Peyer's patch (tissue), 4 donors: ENCODE data around the gene CLASP1. TPM values are rescaled to one million over a fixed set of nuclear protein-coding genes. Genes with fewer than 3 reads are reported as not detected.

Experiments used
- DNase-seq, 3 donors: peaks; one replicate each; pipeline ENCODE4 v3.0.0-alpha.2; 2017 to 2019
- H3K27ac ChIP-seq, 4 donors: fragments of 200-600 bp; sonication (generic); one replicate each; pipeline ENCODE4 v1.5.1; 2016 to 2019
- H3K27me3 ChIP-seq, 2 donors: fragments of 200-600 bp; sonication (generic); one replicate each; pipeline ENCODE4 v1.5.1; 2019
- H3K36me3 ChIP-seq, 3 donors: fragments of 200-600 bp; sonication (generic); one replicate each; pipeline ENCODE4 v1.5.1; 2016 to 2019
- H3K4me1 ChIP-seq, 4 donors: fragments of 200-600 bp; sonication (generic); one replicate each; pipeline ENCODE4 v1.5.1; 2016 to 2019
- H3K4me3 ChIP-seq, 4 donors: fragments of 200-600 bp; sonication (generic); 1 replicate in 3 of 4; 2 replicates in 1 of 4; pipeline ENCODE4 v1.5.1; 2016 to 2019; ENCODE audit warnings: mild to moderate bottlenecking in 1 of 4
- H3K9me3 ChIP-seq, 4 donors: fragments of 200-600 bp; sonication (generic); one replicate each; pipeline ENCODE4 v1.5.1; 2016 to 2019; ENCODE audit warnings: mild to moderate bottlenecking in 1 of 4
- POLR2A ChIP-seq, 2 donors: fragments of 450-650 bp; IDR thresholded peaks; one replicate each; pipeline ENCODE4 v1.5.1; 2017; ENCODE audit warnings: antibody characterized with exemption in 2 of 2, mild to moderate bottlenecking in 2 of 2, moderate library complexity in 2 of 2
- total RNA-seq, 4 donors: library from RNA; depleted of rRNA; stranded (reverse); fragments of >200 nt; gene quantifications; one replicate each; pipeline ENCODE4 v1.1.0, GENCODE V29; 2016
- TF ChIP-seq, protein P1 (sequence below), 6 experiments: fragments of 450-650 bp in 4 of 6; fragments of 200-600 bp in 2 of 6; sonication (generic) in 1 of 6; IDR thresholded peaks; one replicate each; pipeline ENCODE4 v1.5.1; 2017 to 2019; ENCODE audit warnings: antibody characterized with exemption in 6 of 6, mild to moderate bottlenecking in 3 of 6, moderate library complexity in 1 of 6

The CLASP1 gene
- total RNA-seq, 4 donors from 2014 or later: 30.5 to 130 (median 73.7) TPM

DNA sequence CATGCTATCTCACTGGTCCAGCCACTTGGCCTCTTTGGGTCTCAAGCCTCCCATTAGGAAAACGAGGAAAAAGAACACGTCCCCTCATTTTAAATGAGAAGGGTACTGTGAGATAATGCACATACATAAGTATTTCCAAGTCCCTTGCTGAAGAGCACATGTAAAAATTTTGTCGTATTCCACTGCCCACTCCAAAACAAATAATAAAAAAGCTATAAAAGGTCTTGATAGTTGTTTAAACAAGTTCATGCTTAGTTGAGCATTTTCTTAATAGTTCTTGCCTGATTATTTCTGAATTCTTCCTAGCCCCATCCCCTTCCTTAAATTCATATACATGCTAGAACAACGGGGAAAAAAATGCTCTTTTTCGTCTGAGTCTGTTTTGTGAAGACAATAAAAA is 228.8 kb downstream of the CLASP1 start:
- no peak for TF ChIP-seq POLR2A (IDR thresholded peaks at IDR 0.05)
- TF ChIP-seq, protein P1, sequence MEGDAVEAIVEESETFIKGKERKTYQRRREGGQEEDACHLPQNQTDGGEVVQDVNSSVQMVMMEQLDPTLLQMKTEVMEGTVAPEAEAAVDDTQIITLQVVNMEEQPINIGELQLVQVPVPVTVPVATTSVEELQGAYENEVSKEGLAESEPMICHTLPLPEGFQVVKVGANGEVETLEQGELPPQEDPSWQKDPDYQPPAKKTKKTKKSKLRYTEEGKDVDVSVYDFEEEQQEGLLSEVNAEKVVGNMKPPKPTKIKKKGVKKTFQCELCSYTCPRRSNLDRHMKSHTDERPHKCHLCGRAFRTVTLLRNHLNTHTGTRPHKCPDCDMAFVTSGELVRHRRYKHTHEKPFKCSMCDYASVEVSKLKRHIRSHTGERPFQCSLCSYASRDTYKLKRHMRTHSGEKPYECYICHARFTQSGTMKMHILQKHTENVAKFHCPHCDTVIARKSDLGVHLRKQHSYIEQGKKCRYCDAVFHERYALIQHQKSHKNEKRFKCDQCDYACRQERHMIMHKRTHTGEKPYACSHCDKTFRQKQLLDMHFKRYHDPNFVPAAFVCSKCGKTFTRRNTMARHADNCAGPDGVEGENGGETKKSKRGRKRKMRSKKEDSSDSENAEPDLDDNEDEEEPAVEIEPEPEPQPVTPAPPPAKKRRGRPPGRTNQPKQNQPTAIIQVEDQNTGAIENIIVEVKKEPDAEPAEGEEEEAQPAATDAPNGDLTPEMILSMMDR (IDR thresholded peaks at IDR 0.05): no peak
- Histone ChIP-seq H3K4me3 (no peak overlapping the region), H3K9me3 (no peaks in the 10 kb centered on the region), H3K4me1 (no peaks in the 10 kb centered on the region), H3K36me3 (peaks cover 0 to 49% (median 0%) of the 10 kb centered on the region in 3 donors), H3K27me3 (no peaks in the 10 kb centered on the region), H3K27ac (no peak overlapping the region)
- no peak for DNase-seq

DNA sequence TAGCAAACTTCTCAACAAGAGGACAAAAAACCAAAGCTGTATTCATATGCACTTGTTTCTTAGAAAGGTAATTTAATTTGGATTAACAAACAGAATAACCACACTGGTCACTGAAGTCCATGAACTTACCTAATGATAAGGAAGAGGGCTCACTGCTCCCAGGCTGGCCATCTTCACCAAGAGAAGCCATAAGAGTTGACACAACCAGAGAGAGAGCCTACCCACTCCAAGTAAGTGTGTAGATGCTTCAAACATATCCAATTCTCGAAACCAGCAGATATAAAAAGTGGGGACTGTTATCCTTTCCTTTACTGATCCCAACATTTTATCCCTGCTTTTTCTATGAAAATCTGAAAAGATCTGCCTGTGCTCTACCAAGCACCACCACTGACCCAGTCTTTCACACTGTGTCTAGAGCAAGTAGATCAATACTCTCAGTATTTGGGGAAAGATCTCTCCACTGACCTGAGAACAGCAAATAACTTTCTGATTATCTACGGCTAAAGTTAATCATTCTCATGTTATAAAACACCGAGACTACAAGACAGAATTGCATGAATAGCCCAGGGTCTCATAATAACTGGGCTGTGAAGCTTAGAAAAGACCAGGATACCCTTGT is 230.1 kb downstream of the CLASP1 start:
- H3K9me3 ChIP-seq: no peaks in the 10 kb centered on the region
- H3K27ac ChIP-seq: no peak overlapping the region
- H3K4me1 ChIP-seq: no peaks in the 10 kb centered on the region
- H3K27me3 ChIP-seq: no peaks in the 10 kb centered on the region
- no peak for DNase-seq
- no peak overlapping the region for H3K4me3 ChIP-seq
- TF ChIP-seq, protein P1 (IDR thresholded peaks at IDR 0.05): no peak
- TF ChIP-seq POLR2A (IDR thresholded peaks at IDR 0.05): no peak
- H3K36me3 ChIP-seq: peaks cover 0 to 54% (median 0%) of the 10 kb centered on the region in 3 donors

DNA sequence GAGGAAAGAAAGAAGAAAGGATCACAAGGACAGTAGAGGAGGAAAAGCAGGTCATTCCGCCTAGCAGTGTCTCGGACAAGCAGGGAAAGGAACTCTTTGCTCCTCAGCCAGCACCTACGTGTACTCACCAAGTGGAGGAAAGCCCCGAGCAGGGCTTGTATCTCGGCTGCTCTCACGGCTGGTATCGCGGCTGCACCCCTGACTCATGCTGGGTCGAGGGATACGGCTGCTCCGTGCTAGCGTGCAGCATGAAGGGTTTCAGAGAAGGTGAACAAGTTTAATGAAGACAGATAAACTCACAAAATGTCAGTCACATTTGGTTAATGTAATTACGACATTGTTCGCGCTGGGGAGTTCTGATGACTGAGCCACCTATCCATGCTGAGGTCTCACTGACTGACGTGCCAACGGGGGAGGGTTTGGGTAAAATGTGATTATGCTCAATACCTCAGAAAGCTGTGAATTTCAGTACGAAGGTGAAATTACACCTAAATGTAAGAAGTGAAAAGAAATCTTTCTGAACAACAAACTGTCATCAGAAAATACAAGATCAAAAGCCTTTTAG is 230.7 kb downstream of the CLASP1 start:
- H3K27ac ChIP-seq: no peak overlapping the region
- H3K4me3 ChIP-seq: no peak overlapping the region
- no peaks in the 10 kb centered on the region for H3K4me1 ChIP-seq
- no peaks in the 10 kb centered on the region for H3K27me3 ChIP-seq
- no peak for DNase-seq
- no peaks in the 10 kb centered on the region for H3K9me3 ChIP-seq
- TF ChIP-seq, protein P1 (IDR thresholded peaks at IDR 0.05): no peak
- no peak for TF ChIP-seq POLR2A (IDR thresholded peaks at IDR 0.05)
- peaks cover 0 to 50% (median 0%) of the 10 kb centered on the region in 3 donors for H3K36me3 ChIP-seq

DNA sequence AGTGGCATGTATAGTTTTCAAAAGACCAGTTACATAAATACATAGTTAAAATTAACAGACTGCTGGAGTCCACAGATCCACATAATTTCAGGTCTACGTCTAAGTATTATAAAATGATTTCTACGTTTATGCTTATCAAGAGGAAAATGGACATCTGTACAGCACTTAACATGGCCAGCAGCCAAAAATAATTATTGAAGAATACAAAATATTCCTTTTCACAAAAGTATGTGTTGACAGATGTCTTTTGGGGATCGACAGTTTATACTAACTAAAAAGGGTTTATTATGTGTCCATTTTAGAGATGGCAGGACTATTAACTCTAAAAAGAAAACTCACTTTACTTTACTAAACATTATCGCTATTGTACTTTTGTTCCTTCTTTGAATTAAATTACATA is 231.4 kb downstream of the CLASP1 start:
- Histone ChIP-seq H3K36me3 (peaks cover 0 to 48% (median 0%) of the 10 kb centered on the region in 3 donors), H3K27ac (no peak overlapping the region), H3K9me3 (no peaks in the 10 kb centered on the region), H3K4me1 (no peaks in the 10 kb centered on the region), H3K4me3 (no peak overlapping the region), H3K27me3 (no peaks in the 10 kb centered on the region)
- no peak for TF ChIP-seq POLR2A (IDR thresholded peaks at IDR 0.05)
- TF ChIP-seq, protein P1 (IDR thresholded peaks at IDR 0.05): no peak
- no peak for DNase-seq

DNA sequence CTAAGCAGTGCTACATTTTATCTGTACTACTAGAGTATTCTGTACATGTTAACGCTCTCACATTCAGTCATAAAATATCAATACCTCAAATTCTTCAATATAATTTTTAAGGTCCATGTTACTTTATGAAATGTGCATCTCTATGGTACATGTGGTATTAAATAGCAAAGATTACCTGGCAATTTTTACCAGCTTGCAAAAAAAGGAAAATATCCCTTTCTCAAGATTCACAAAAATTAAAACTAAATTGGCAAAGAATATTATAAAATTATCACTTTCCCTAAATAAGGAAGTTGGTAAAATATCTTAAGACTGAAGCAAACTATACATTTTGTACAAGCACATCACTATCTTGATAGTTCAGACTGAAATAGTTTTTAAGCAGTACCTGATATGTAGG is 233.5 kb downstream of the CLASP1 start:
- no peak overlapping the region for H3K27ac ChIP-seq
- H3K36me3 ChIP-seq: peaks cover 0 to 41% (median 0%) of the 10 kb centered on the region in 3 donors
- H3K4me3 ChIP-seq: no peak overlapping the region

More for the DNA sequence above, 233.5 kb downstream of the CLASP1 start:
- Histone ChIP-seq H3K27me3 (no peaks in the 10 kb centered on the region), H3K9me3 (no peaks in the 10 kb centered on the region), H3K4me1 (no peaks in the 10 kb centered on the region)
- TF ChIP-seq POLR2A (IDR thresholded peaks at IDR 0.05): no peak
- TF ChIP-seq, protein P1 (IDR thresholded peaks at IDR 0.05): no peak
- DNase-seq: no peak
